GM04503 (cell line): ENCODE measurements around the gene HHATL.

Experiments
- DNase-seq: peaks from one replicate; pipeline ENCODE4 v3.0.0-alpha.2; 2012; ENCODE audit warnings: low read depth

HHATL gene

GRCh38 chr3:42664438-42664803 is 38.2 kb downstream of the HHATL start:
- no peak for DNase-seq

- no peak for DNase-seq
Observed at GRCh38 chr3:42663581-42664437, 38.8 kb downstream of the HHATL start.

GRCh38 chr3:42662813-42663535 is 39.6 kb downstream of the HHATL start:
- DNase-seq, result no peak

GRCh38 chr3:42662037-42662812 is 40.4 kb downstream of the HHATL start:
- no peak for DNase-seq

GRCh38 chr3:42661593-42662022 is 41.0 kb downstream of the HHATL start:
- DNase-seq, result no peak

- DNase-seq, result no peak
Observed at GRCh38 chr3:42660898-42661297, 41.7 kb downstream of the HHATL start.

GRCh38 chr3:42660131-42660715 is 42.4 kb downstream of the HHATL start:
- DNase-seq, result no peak

GRCh38 chr3:42659451-42660130 is 43.0 kb downstream of the HHATL start:
- DNase-seq, result no peak

GRCh38 chr3:42658771-42659390 is 43.7 kb downstream of the HHATL start:
- no peak for DNase-seq

GRCh38 chr3:42658091-42658770 is 44.4 kb downstream of the HHATL start:
- DNase-seq, result no peak

GRCh38 chr3:42657675-42658074 is 44.9 kb downstream of the HHATL start:
- no peak for DNase-seq

GRCh38 chr3:42656680-42657610 is 45.7 kb downstream of the HHATL start:
- DNase-seq, result no peak

- DNase-seq, result no peak
Observed at GRCh38 chr3:42655980-42656679, 46.5 kb downstream of the HHATL start.

GRCh38 chr3:42655331-42655888 is 47.2 kb downstream of the HHATL start:
- no peak for DNase-seq

- no peak for DNase-seq
Observed at GRCh38 chr3:42654331-42655201, 48.0 kb downstream of the HHATL start.

GRCh38 chr3:42653560-42654330 is 48.9 kb downstream of the HHATL start, which contains the start of gene ZBTB47:
TSS of gene ZBTB47 (plus strand) at chr3:42653697. CDS start at chr3:42658356, 4,659 bp downstream.
- no peak for DNase-seq

- DNase-seq, result no peak
Observed at GRCh38 chr3:42653303-42653559, 49.4 kb downstream of the HHATL start.
